DMS 273 (cell line): ENCODE data around the gene MICAL1.
A peak's percentile ranks its signal among the peaks of the same experiment; 100 is the strongest.

Experiments used
- DNase-seq: peaks from one replicate; lab custom pipeline; 2025; ENCODE audit not compliant: unreplicated experiment; lab: John Stamatoyannopoulos, UW

MICAL1 gene

DNA sequence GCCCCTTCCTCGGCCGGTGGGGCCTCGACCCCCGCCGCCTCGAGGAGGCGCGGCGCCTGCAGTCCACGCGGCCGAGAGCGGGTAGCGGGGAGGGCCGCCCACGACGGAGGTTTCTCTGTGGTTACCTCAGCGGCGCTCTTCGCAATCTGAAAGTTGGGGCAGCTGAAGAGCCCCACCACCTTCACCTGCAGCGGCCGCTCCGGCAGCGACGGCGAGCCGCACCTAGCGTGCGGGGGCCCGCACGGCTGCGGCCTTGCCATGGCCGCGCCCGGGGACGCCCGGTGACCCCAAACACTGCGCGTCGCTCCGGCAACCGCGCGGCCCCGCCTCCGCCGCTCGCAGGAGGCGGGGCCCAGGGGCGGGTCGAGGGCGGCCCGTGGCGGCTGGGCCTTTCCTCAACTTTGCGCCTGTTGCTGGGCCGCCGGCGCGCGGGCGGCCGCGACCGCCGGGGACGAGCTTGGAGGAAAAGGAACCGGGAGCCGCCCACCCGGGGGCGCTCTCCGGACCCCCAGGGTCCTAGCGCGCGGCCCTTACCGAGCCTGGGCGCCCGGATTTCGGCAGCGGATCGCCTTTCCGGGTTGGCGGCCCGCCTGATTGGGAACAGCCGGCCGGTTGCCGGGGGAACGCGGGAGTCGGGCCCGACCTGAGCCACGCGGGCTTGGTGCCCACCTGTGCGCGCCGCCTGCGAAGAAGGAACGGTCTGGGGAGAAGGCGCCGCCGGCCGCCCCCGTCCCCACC is 15.1 kb downstream of the MICAL1 start, which contains the start of the genes PPIL6 and SMPD2:
Gene PPIL6, minus strand, starts transcription at position 298 of the 738 bp plus-strand sequence. Its CDS starts 38 bp downstream, at position 260.
Gene SMPD2, plus strand, starts transcription at position 394 of the 738 bp plus-strand sequence. CDS start 398 bp downstream, outside the sequence.
- peak; percentile 97 for DNase-seq

DNA sequence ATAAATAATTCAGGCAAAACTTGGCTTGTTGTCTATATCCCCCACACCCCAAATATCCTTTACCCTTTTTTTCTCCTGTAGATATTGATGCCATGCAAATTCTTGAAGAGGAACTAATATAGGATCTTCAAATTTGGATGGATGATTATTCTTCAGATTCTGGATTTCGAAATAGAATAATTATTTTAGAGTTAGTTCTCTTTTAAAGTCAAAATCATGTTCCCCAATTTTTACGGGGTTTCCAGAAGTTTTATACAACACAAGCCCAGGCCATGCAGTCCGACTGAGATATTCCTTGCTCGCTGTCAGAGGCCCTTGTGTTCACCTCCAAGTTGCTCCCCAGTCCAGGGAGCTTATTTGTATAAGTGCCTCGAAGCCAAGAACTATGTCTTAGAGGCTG is 19.5 kb downstream of the MICAL1 start:
- DNase-seq: no peak

DNA sequence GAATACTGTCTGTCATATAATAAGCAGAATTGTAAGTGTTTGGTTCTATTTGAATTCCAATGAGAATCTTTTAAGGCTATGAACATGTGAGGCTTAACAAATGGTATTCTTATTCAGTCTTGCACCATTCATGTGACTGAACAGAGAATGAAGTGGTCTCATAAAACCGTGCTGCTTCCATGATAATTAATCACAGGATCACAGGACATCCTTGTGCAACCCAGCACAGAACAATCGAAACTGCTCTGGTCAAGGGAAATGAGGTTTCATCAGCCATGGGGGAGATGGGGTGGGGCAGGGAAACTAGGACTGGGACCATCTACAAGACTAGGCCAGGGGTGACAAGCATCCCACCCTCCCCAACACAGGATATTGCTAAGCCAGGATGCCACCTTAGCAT is 21.1 kb downstream of the MICAL1 start:
- DNase-seq: no peak

DNA sequence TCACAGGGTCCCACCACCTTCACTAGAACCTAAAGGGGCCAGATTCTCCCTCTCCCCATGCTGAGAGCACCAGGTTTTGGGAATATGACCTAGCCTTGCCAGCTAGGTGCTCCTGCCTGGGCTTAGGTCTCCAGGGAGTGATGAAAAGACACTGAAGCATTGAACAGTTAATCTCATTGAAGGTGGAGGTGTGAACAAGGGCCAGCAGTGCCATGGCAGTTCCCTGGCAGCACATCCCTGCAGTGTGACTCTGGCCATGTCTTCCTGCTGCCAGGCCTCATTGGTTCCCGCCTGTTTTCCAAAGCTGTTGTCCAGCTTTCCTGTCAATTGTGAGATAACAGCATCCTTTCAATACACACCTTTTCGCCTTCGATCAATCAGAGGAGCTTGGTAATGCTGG is 26.1 kb downstream of the MICAL1 start:
- no peak for DNase-seq

DNA sequence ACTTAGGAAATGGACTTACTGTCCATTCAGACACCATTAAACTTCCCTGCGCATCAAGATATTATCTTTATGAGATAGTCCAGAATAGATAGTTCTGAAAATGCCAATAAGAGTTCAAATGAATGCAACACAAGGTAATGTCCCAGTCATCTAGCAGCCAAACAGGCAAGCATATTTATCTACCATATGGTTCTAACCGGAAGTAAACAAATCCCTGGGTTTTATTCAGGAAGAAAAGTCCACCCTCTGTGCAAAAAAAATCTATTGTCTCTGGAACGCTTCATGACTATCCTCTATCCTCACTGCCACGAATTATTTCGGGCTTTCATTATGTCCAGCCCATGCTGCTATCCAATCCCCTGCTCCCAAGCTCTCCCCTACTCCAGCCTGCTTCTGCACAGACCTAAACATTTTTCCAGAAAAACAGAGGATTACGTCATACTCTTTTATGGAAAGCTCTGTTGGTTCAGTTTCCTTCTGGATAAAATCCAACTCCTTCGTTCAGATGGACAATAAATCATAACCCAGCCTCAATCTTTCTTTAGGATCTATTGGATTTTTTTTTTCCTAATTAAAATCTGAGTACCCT is 26.6 kb downstream of the MICAL1 start:
- peak; percentile 34 for DNase-seq

DNA sequence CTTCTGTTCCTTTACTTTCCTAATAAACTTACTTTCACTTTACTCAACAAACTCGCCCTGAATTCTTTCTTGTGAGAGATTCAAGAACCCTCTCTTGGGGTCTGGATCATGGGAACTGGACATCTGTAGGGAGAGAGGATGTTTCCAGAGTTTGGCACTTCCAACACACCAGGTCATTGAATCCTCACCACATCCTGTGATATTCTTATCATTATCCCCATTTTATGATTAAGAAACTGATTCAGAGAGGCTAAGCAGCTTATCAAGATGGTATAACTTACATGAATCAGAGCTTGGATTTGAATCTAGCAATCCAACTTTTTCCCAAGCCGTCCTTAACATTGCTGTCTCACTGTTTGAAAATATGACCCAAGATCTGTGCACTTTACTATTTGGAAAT is 30.6 kb downstream of the MICAL1 start:
- no peak for DNase-seq

DNA sequence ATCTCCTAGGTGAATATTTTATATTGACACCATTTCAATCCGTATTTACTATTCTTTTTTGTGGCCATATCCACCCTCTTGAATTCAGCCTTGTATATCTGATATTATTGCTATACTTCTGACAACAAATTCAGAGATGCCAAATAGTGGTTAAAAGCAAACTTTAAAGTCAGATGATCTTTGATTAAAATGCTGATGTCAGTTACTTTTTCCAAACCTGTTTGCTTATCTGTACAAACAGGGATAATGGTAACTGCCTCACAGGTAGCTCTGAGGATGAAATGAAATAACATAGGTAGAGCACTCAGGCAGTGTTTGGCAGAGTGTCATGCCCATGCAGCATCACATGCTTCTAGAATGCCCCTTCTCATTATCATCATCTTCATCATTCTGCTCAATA is 34.4 kb downstream of the MICAL1 start:
- no peak for DNase-seq

DNA sequence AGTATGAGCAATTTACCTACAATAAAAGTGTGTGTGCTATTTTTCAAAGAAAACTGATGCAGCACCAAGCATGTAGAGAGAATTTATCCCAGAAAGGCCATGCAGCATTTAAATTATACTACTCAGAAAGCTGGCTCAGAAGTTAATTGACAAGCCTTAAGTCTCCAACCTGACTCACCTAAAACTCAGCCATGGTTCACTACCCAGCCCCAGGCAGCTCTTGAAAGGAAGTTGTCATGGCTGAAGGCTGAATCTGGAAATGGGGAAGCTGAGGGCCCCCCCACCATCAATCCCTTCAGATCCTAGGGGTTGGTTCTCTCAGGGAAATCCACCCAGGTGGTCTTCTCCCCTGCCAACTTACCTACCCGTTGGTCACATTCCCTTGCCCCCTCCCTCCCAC is 34.8 kb downstream of the MICAL1 start:
- DNase-seq: no peak

DNA sequence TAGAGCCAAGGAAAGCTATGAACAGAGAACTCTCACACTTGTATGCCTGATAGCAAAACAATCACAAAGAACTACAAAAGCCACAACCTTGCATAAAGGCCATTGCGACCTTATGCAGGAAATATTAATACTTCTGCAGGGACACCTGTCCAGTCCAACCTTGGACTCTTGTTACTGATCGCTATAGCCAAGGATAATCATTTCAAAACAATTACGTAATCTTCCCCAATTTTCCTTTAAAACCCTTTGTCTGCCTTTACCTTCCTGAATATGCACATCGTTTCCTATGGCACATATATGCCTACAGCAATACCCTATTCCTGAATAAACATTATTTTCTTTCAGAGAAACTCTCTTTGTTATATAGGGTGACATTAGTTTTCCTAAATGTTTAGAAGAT is 37.9 kb downstream of the MICAL1 start:
- no peak for DNase-seq

DNA sequence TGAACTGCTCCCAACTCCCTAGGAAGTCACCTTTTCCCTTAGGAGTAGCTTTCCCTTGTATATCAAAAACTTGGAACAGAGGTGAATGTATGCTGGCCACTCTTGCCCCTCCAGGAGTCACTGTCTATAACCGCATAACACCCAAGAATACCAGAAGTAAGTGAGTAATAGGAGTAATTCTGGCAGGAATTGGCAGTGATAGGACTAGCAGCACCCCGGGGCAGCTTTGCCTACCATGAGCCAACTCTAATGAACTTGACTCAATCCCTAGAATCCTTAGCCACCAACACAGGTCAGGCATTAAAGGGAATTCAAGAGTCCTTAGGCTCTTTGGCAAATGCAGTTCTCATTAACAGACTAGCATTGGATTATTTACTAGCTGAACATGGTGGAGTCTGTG is 44.5 kb downstream of the MICAL1 start:
- no peak for DNase-seq

DNA sequence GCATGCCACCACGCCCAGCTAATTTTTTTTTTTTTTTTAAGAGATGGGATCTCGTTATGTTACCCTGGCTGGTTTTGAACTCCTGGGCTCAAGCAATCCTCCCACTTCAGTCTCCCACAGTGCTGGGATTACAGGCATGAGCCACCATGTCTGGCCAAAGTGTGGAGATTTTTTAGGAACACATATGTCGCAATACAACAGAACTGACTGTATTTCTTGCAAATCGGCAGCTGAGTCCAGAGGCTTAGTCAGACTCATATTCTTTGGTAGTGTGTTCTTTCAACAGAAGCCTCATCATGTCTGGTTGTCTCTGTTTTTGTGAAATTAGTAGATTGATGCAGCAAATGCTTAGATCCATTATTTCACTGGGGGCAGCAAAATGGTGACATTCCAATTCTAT is 49.4 kb downstream of the MICAL1 start:
- no peak for DNase-seq

DNA sequence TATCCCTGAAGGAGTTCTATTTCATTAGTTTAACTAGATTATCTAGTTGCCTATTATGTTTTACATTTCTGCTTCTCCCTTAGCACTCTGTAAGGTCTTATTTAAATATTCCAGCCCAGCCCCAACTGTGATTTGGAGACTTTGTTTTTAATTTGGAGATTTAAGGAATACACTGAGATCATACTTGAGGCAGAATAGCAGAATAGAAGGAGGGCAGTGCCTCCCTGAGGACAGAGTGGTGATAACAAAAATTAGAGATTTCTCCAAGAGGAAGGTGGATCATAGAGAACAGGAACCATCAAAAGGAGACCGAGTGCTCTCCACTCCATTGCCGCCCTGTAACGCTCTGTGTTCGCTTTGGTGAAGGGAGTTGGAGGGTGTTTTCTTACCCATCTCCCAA is 58.6 kb downstream of the MICAL1 start:
- no peak for DNase-seq

DNA sequence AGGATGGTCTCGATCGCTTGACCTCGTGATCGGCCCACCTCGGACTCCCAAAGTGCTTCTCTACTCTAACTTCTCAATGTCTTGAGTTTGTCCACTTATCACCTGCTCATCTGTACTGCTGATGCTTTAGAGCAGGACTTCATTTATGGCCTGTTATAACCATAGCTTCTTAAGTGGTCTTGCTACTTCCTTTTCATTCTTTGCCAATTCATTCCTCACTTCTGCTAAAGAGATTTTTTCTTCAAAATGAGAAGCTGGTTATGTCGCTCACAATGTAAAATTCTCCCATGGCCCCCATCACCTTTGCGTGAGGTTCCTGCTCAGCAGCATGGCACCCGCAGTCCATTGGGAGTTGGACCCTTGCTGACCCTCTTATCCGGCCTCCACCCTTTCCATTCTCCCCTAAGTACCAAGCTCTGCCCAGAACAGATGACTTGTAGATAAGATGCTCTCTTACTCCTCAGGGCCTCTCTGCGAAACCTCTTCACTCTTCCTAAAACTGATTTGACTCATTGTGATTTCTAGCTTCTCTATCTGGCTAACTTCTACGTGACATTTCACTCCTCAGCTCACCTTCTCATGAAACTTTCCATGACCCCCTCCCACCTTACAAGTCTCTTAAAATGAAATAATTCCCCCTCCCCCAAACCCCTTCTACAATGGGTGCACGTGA is 59.4 kb downstream of the MICAL1 start:
- DNase-seq: no peak
